AG04449 (cell line): ENCODE results near the gene KPNA4.
"Not testable (repeated sequence)": the region's sequence is repeated elsewhere in the genome, so short reads cannot be mapped to it uniquely, and the experiment has no call there.

Experiments used
- CTCF ChIA-PET: fragments of 350-600 bp; formaldehyde crosslinking; extraction: SDS; loops from one replicate; lab custom pipeline; 2021; ENCODE audit warnings: antibody characterized with exemption; lab: Yijun Ruan, JAX
- POLR2A ChIA-PET: fragments of 400-600, 350-600 bp; formaldehyde crosslinking; extraction: SDS; loops from one replicate; lab custom pipeline; 2020; ENCODE audit warnings: antibody characterized with exemption, inconsistent platforms; lab: Yijun Ruan, JAX
- DNase-seq: peaks from one replicate; pipeline ENCODE4 v3.0.0-alpha.2; 2010; ENCODE audit warnings: low read depth, low spot score
- H3K4me3 ChIP-seq: 2 replicates; pipeline ENCODE4 v1.5.1; 2011; ENCODE audit warnings: low read depth, mild to moderate bottlenecking, control low read depth, low read length
- CTCF ChIP-seq: IDR thresholded peaks from one replicate; pipeline ENCODE4 v1.5.1; 2011; ENCODE audit warnings: mild to moderate bottlenecking, moderate library complexity, low read length, control low read depth, inconsistent platforms; ENCODE audit not compliant: insufficient read depth; ENCODE audit errors: missing control alignments

The KPNA4 gene

GRCh38 chr3:160540551-160540950, 24.8 kb downstream of the KPNA4 start:
- peak; percentile 23 for DNase-seq
- POLR2A ChIA-PET, result no interaction called here
- CTCF ChIA-PET, result no interaction called here
- TF ChIP-seq CTCF, result no peak
- H3K4me3 ChIP-seq, result no peak overlapping the region

GRCh38 chr3:160538895-160539294, 26.5 kb downstream of the KPNA4 start:
- ChIA-PET CTCF (interaction anchor here (1.1 to 1.7 kb wide), 3 partner anchors 11 to 376 kb away, joined by 3 to 5 read pairs (median 3); no protein-coding TSS in a partner anchor), POLR2A (no interaction called here)
- TF ChIP-seq CTCF, result no peak
- no peak for DNase-seq
- H3K4me3 ChIP-seq, result no peak overlapping the region

- ChIA-PET CTCF (interaction anchor here (1.2 to 1.7 kb wide), 2 partner anchors 10 to 26 kb away, joined by 3 to 5 read pairs; no protein-coding TSS in a partner anchor), POLR2A (no interaction called here)
- no peak for DNase-seq
- TF ChIP-seq CTCF, result no peak
- no peak overlapping the region for H3K4me3 ChIP-seq
These were observed 27.6 kb downstream of the KPNA4 start for GRCh38 chr3:160537729-160538128.

GRCh38 chr3:160532371-160532770, 33.0 kb downstream of the KPNA4 start:
- POLR2A ChIA-PET, result no interaction called here
- no peak for TF ChIP-seq CTCF

GRCh38 chr3:160531311-160531710, 34.1 kb downstream of the KPNA4 start:
- H3K4me3 ChIP-seq, result no peak overlapping the region
- CTCF ChIA-PET, result interaction anchor here (1.4 kb wide), 1 partner anchor 14 kb away, joined by 4 read pairs; no protein-coding TSS in a partner anchor
- POLR2A ChIA-PET, result no interaction called here
- TF ChIP-seq CTCF, result no peak
- no peak for DNase-seq

More at GRCh38 chr3:160532371-160532770, 33.0 kb downstream of the KPNA4 start:
- CTCF ChIA-PET, result interaction anchor here (0.7 to 1.4 kb wide), 2 partner anchors 13 to 14 kb away, joined by 3 to 4 read pairs; no protein-coding TSS in a partner anchor
- no peak for DNase-seq
- H3K4me3 ChIP-seq, result no peak overlapping the region

GRCh38 chr3:160516391-160516790, 49.0 kb downstream of the KPNA4 start:
- DNase-seq, POLR2A ChIA-PET, CTCF ChIA-PET, H3K4me3 ChIP-seq: not testable (repeated sequence)

- ChIA-PET POLR2A (no interaction called here), CTCF (no interaction called here)
- no peak for DNase-seq
- TF ChIP-seq CTCF, result no peak
- no peak overlapping the region for H3K4me3 ChIP-seq
These were observed 64.0 kb downstream of the KPNA4 start for GRCh38 chr3:160501325-160501724.
